RWPE2 (cell line): ENCODE results near the gene ERGIC1.
A peak's percentile ranks its signal among the peaks of the same experiment; 100 is the strongest.

Experiments
- ATAC-seq: fragments of 200-7000 bp; cut with Tn5 transposase; 3 replicates; pipeline ENCODE4 v1.9.1; 2021; ENCODE audit warnings: low read depth
- DNase-seq: peaks from one replicate; pipeline ENCODE4 v3.0.0-alpha.2; 2020; ENCODE audit warnings: low spot score
- H3K27ac ChIP-seq: fragments of 450-650 bp; 2 replicates; pipeline ENCODE4 v1.5.1; 2017; ENCODE audit warnings: mild to moderate bottlenecking; ENCODE audit not compliant: poor library complexity, severe bottlenecking
- H3K27me3 ChIP-seq: fragments of 250-450 bp; sonication (Bioruptor Pico); 2 replicates; pipeline ENCODE4 v1.5.1; 2021; ENCODE audit warnings: mild to moderate bottlenecking, moderate library complexity; ENCODE audit not compliant: insufficient read depth, poor library complexity, severe bottlenecking
- H3K36me3 ChIP-seq: fragments of 250-450 bp; sonication (Bioruptor Pico); 2 replicates; pipeline ENCODE4 v1.5.1; 2020; ENCODE audit warnings: low read depth, mild to moderate bottlenecking, moderate library complexity
- H3K4me1 ChIP-seq: fragments of 250-450 bp; sonication (Bioruptor Pico); 2 replicates; pipeline ENCODE4 v1.5.1; 2021; ENCODE audit warnings: mild to moderate bottlenecking, moderate library complexity; ENCODE audit not compliant: insufficient read depth, poor library complexity, severe bottlenecking
- H3K4me3 ChIP-seq: fragments of 250-450 bp; sonication (Bioruptor Pico); 2 replicates; pipeline ENCODE4 v1.5.1; 2021; ENCODE audit warnings: mild to moderate bottlenecking, moderate library complexity; ENCODE audit not compliant: severe bottlenecking
- H3K9me3 ChIP-seq: fragments of 250-450 bp; sonication (Bioruptor Pico); 2 replicates; pipeline ENCODE4 v1.5.1; 2021; ENCODE audit warnings: mild to moderate bottlenecking, moderate library complexity; ENCODE audit not compliant: severe bottlenecking
- TF ChIP-seq, protein P1 (sequence below): fragments of 450-650 bp; IDR thresholded peaks from one replicate; pipeline ENCODE4 v1.5.1; 2017; ENCODE audit warnings: mild to moderate bottlenecking, moderate library complexity; ENCODE audit not compliant: poor library complexity, severe bottlenecking

The ERGIC1 gene

DNA sequence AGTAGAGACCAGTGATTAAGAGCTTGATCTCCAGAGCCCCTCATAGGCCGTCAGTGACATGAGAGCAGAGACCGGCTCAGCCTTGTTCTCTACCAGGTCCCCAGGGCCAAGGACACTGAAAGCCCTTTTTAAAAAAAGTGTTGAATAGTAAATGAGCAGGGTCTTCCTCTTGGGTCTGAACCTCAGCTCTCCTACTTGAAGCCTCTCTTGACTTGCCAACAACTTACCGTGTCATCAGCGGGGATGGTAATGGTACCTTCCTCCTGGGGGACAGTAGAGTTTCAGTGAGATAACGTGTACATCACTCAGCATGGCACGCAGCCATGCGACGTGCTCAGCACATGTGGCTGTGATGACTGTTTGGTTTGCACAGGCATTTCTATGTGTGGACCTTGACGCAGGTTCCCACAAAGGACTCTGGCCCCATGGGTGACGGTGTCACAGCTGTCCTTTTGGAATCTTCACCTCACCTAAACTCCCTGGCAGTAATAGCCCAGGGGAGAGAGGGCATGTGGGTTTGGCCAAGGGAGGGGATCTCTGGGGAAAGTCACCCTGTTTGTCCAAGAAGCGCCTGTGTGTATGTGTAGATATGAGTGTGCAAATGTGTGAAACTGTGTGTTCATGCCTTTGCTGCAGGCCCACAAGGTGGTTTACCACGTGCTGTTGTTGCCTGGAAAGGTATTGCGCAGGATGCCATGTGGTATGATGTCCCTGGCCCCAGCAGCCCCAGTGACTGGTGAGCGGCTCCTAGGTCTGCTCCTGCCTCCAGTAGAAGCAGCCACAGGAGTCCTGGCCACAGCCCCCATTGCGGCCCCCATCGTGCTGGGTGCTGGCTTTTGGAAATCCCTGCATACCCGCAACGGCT, 18.7 kb downstream of the ERGIC1 start:
- peak overlapping the region; percentile 99 for H3K27ac ChIP-seq
- H3K36me3 ChIP-seq, result peaks cover 37% of the 10 kb centered on the region
- DNase-seq (no peak), ATAC-seq (no peak)
- TF ChIP-seq, protein P1, sequence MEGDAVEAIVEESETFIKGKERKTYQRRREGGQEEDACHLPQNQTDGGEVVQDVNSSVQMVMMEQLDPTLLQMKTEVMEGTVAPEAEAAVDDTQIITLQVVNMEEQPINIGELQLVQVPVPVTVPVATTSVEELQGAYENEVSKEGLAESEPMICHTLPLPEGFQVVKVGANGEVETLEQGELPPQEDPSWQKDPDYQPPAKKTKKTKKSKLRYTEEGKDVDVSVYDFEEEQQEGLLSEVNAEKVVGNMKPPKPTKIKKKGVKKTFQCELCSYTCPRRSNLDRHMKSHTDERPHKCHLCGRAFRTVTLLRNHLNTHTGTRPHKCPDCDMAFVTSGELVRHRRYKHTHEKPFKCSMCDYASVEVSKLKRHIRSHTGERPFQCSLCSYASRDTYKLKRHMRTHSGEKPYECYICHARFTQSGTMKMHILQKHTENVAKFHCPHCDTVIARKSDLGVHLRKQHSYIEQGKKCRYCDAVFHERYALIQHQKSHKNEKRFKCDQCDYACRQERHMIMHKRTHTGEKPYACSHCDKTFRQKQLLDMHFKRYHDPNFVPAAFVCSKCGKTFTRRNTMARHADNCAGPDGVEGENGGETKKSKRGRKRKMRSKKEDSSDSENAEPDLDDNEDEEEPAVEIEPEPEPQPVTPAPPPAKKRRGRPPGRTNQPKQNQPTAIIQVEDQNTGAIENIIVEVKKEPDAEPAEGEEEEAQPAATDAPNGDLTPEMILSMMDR, result no peak
- H3K27me3 ChIP-seq, result no peaks in the 10 kb centered on the region
- no peaks in the 10 kb centered on the region for H3K9me3 ChIP-seq
- no peak overlapping the region for H3K4me3 ChIP-seq
- H3K4me1 ChIP-seq, result peaks cover 51% of the 10 kb centered on the region

DNA sequence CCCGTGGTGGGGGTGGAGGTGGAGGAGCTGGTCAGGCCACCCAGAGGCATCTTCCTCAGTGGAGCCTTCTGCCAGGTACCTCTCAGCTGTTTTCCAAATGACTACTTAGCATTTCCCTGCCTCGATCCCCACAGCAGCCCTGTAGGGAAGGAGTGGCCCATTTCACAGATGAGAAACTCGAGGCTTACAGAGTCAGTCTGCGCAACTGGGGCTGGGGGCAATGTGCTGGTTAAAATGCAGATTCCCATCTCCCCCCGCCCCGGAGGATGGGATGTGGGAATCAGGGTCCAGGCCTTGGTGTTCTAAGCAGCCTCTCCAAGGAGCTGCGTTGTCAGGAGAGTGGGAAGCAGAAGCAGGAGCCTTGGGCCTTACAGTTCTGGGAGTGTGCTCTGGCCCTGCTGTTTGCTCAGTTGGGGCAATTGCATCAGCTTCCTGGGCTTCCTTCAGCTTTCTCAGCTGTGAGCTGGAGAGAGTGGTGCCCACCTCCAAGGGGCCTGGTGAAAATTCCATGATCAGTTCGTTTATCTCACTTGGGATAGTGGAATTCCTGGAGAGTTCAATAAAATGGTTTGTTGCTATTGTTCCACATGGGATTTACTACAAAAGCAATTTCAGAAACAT, 19.4 kb downstream of the ERGIC1 start:
- ATAC-seq (peak; percentile 16; the same call in 1 of the 3 replicates), DNase-seq (no peak)
- H3K4me1 ChIP-seq, result peaks cover 55% of the 10 kb centered on the region
- TF ChIP-seq, protein P1, result no peak
- no peaks in the 10 kb centered on the region for H3K9me3 ChIP-seq
- H3K36me3 ChIP-seq, result peaks cover 37% of the 10 kb centered on the region
- H3K4me3 ChIP-seq, result no peak overlapping the region
- H3K27ac ChIP-seq, result peak overlapping the region; percentile 99
- no peaks in the 10 kb centered on the region for H3K27me3 ChIP-seq

DNA sequence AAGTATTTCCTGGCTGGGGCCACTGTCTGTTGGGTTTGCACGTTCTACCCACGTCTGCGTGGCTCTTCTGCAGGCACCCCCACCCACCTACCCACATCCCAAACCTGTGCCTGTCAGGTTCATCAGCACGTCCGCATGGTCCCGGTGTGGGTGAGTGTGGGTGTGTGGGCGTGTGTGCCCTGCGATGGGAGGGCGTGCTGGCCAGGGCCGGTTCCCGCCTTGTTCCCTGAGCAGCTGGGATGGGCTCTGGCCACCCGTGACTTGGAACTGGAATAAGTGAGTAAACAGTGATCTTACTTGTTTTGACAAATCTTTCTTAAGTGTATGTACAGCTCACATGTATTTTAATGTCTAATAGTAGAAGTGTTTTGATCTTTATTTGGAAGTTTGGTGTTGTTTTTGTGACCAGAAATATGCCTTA, 20.4 kb downstream of the ERGIC1 start:
- TF ChIP-seq, protein P1, result no peak
- peaks cover 58% of the 10 kb centered on the region for H3K4me1 ChIP-seq
- no peak overlapping the region for H3K4me3 ChIP-seq
- H3K27ac ChIP-seq, result peak overlapping the region; percentile 99
- H3K36me3 ChIP-seq, result peaks cover 40% of the 10 kb centered on the region
- ATAC-seq (peak; percentile 38), DNase-seq (no peak)
- no peaks in the 10 kb centered on the region for H3K9me3 ChIP-seq
- H3K27me3 ChIP-seq, result no peaks in the 10 kb centered on the region

DNA sequence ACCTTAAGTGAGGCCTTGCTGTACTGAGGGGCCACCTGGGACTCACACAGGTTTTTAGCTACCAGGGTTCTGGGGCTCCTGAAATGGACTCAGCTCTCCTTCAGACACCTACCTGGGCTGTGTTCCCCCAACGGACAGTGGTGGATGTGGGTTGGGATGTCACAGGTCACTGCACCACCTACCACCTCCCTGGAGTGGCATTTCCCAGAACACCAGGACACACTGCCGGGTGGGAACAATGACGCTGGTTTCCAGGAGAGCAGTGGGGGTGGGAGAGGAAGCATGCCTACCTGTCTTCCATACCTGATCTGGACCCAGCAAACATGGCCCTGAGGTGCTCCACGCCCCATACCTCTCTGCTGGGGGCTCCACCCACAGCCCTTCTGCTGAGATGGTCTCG, 20.9 kb downstream of the ERGIC1 start:
- Histone ChIP-seq H3K4me3 (no peak overlapping the region), H3K9me3 (no peaks in the 10 kb centered on the region), H3K36me3 (peaks cover 40% of the 10 kb centered on the region), H3K27me3 (no peaks in the 10 kb centered on the region), H3K27ac (peak overlapping the region; percentile 99), H3K4me1 (peaks cover 58% of the 10 kb centered on the region)
- no peak for ATAC-seq
- TF ChIP-seq, protein P1, result no peak
- DNase-seq, result no peak
